HepG2 (cell line): ENCODE results near the gene ZNF512B. TPM values are rescaled to one million over a fixed set of nuclear protein-coding genes. Genes with fewer than 3 reads are reported as not detected.

Experiments used
- AHDC1 ChIP-seq: sonication (generic); formaldehyde crosslinking; IDR thresholded peaks from 2 replicates; pipeline ENCODE4 v1.5.1; 2020; ENCODE audit warnings: mild to moderate bottlenecking, missing genetic modification reagents, borderline replicate concordance
- CCAR2 ChIP-seq: fragments of 200-400 bp; formaldehyde crosslinking; optimal IDR thresholded peaks from 2 replicates; pipeline ENCODE3; 2018; ENCODE audit warnings: low read depth, mild to moderate bottlenecking, low read length, moderate library complexity
- EP300 ChIP-seq, 3 experiments: sonication (generic) in 1 of 3; formaldehyde crosslinking in 1 of 3; IDR thresholded peaks; 2 replicates each; pipeline versions ENCODE4 v1.5.1 to v1.6.1; 2011 to 2020; ENCODE audit warnings: low read depth in 2 of 3, low read length in 2 of 3, borderline replicate concordance in 1 of 3, improper control_type of control experiment in 1 of 3, mild to moderate bottlenecking in 1 of 3, missing genetic modification reagents in 1 of 3, moderate library complexity in 1 of 3
- ETV6 ChIP-seq: sonication (generic); formaldehyde crosslinking; conservative IDR thresholded peaks from 2 replicates; pipeline ENCODE4 v1.4.0; 2020; ENCODE audit warnings: missing genetic modification reagents
- FOXO1 ChIP-seq: sonication (generic); formaldehyde crosslinking; IDR thresholded peaks from 2 replicates; pipeline ENCODE4 v1.4.0; 2020; ENCODE audit warnings: missing genetic modification reagents
- ISX ChIP-seq: sonication (generic); formaldehyde crosslinking; conservative IDR thresholded peaks from 2 replicates; pipeline ENCODE4 v1.5.0; 2020; ENCODE audit warnings: missing genetic modification reagents
- KDM6A ChIP-seq: IDR thresholded peaks from 2 replicates; pipeline ENCODE4 v1.6.1; 2016; ENCODE audit warnings: low read depth
- ONECUT2 ChIP-seq: sonication (generic); formaldehyde crosslinking; IDR thresholded peaks from 2 replicates; pipeline ENCODE4 v1.4.0; 2020; ENCODE audit warnings: missing genetic modification reagents
- PAX8 ChIP-seq: sonication (generic); formaldehyde crosslinking; IDR thresholded peaks from 2 replicates; pipeline ENCODE4 v1.8.0; 2022; ENCODE audit warnings: mild to moderate bottlenecking, missing genetic modification reagents, borderline replicate concordance
- RAD51 ChIP-seq: fragments of 450-650 bp; IDR thresholded peaks from 2 replicates; pipeline ENCODE4 v1.6.1; 2016; ENCODE audit warnings: borderline replicate concordance
- SRSF9 ChIP-seq: fragments of 200-400 bp; formaldehyde crosslinking; IDR thresholded peaks from 2 replicates; pipeline ENCODE4 v1.6.1; 2018; ENCODE audit warnings: borderline replicate concordance, mild to moderate bottlenecking, low read depth, low read length; ENCODE audit not compliant: insufficient read depth, poor library complexity, severe bottlenecking
- STAG1 ChIP-seq: sonication (generic); formaldehyde crosslinking; IDR thresholded peaks from 2 replicates; pipeline ENCODE4 v1.4.0; 2020; ENCODE audit warnings: missing genetic modification reagents
- ZBTB2 ChIP-seq: sonication (generic); formaldehyde crosslinking; IDR thresholded peaks from 2 replicates; pipeline ENCODE4 v1.8.0; 2022; ENCODE audit warnings: low read depth, missing genetic modification reagents
- ZBTB46 ChIP-seq: sonication (generic); formaldehyde crosslinking; IDR thresholded peaks from 2 replicates; pipeline ENCODE4 v1.4.0; 2020; ENCODE audit warnings: mild to moderate bottlenecking, missing genetic modification reagents, borderline replicate concordance
- ZNF446 ChIP-seq: sonication (generic); formaldehyde crosslinking; IDR thresholded peaks from 2 replicates; pipeline ENCODE4 v1.5.0; 2020; ENCODE audit warnings: mild to moderate bottlenecking, missing genetic modification reagents
- ZNF597 ChIP-seq: sonication (generic); formaldehyde crosslinking; IDR thresholded peaks from 2 replicates; pipeline ENCODE4 v1.5.0; 2020; ENCODE audit warnings: missing genetic modification reagents
- ZNF670 ChIP-seq: sonication (generic); formaldehyde crosslinking; IDR thresholded peaks from 2 replicates; pipeline ENCODE4 v1.8.0; 2022; ENCODE audit warnings: mild to moderate bottlenecking, missing genetic modification reagents, borderline replicate concordance
- ZNF816 ChIP-seq: sonication (generic); formaldehyde crosslinking; IDR thresholded peaks from 2 replicates; pipeline ENCODE4 v1.8.0; 2022; ENCODE audit warnings: missing genetic modification reagents, mild to moderate bottlenecking, borderline replicate concordance
- polyA plus RNA-seq, 8 experiments: library from polyadenylated mRNA; depleted of rRNA in 3 of 8; stranded (reverse) in 7 of 8; unstranded in 1 of 8; fragments of >200 nt; fragmentation: Illumina TruSeq in 4 of 8; extraction: Trizol in 4 of 8; gene quantifications; 2 replicates each; pipeline versions ENCODE4 v1.2.1 to v1.2.3, GENCODE V29; 2011 to 2016; ENCODE audit warnings: low read depth in 4 of 8, missing spikeins in 1 of 8, mixed read lengths in 1 of 8; ENCODE audit not compliant: insufficient read depth in 1 of 8
- total RNA-seq, 5 experiments: library from RNA; depleted of rRNA; stranded (reverse); fragments of >200 nt; fragmentation: Illumina TruSeq; extraction: Trizol; gene quantifications; 2 replicates each; pipeline ENCODE4 v1.2.3, GENCODE V29; 2016; ENCODE audit warnings: low read depth in 1 of 5

The ZNF512B gene
- total and polyA plus RNA-seq, 2 of the 13 experiments (the other 11 are each of a cell fraction or from before 2014, with no cell fraction given) = 11.5 to 30.6 TPM

- no peak for TF ChIP-seq RAD51
- peak; percentile 47 for TF ChIP-seq CCAR2
- no peak for TF ChIP-seq ZNF446
- no peak for TF ChIP-seq ZBTB2
- no peak; the same call in 1 of the 2 replicates for TF ChIP-seq PAX8 (CRISPR knock-in tag)
- TF ChIP-seq STAG1 = 0 out of 2 replicates have a peak, but pooled peaks have one; percentile 36
- no peak for TF ChIP-seq AHDC1 (CRISPR knock-in tag)
- TF ChIP-seq ZNF816 (CRISPR knock-in tag) = no peak
- no peak for TF ChIP-seq ONECUT2 (CRISPR knock-in tag)
- no peak for TF ChIP-seq ZNF597
- peak; percentile 35; the same call in 1 of the 2 replicates for TF ChIP-seq KDM6A
- TF ChIP-seq FOXO1 (CRISPR knock-in tag) = peak; percentile 9; the same call in 1 of the 2 replicates
- no peak for TF ChIP-seq ZBTB46 (CRISPR knock-in tag)
- TF ChIP-seq SRSF9 = no peak
- TF ChIP-seq ZNF670 (CRISPR knock-in tag) = no peak
- peak; percentile 79; the same call in 1 of the 2 replicates for TF ChIP-seq ETV6 (CRISPR knock-in tag)
- no peak for TF ChIP-seq ISX (CRISPR knock-in tag)
- no peak; a peak in 1 of 4 replicates for TF ChIP-seq EP300 (IDR thresholded peaks at IDR 0.05; ENCODE audit: low read depth in 2 of 2, low read length in 2 of 2)
- TF ChIP-seq EP300 (CRISPR knock-in tag; IDR thresholded peaks at IDR 0.05; ENCODE audit: borderline replicate concordance) = 0 out of 2 replicates have a peak, but pooled peaks have one; percentile 37
Measured at GRCh38 chr20:63957004-63957689, 12.6 kb downstream of the ZNF512B start (continued).
